ENCODE results near the gene OR52E4.

Gene OR52E4

DNA sequence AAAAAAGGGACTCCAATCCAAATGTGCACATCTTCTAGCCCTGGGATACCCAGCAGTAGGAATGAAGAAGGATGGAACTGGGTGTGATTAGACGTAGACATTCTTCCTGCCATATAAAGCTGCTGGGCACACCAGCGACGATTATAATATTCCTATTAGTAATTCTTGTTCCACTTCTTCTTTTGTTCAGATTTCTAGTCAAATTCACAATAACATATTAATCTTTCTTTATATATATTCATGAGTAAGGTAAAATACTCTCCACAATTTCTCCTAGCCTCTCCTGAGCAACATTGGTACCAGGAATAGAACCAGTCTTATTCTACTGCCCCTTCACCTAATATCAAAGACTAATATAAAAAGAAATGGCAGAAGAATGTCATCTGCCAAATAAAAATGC, 22.8 kb upstream of the OR52E4 start, which contains the start of gene OR52E8:
TSS of gene OR52E8 (minus strand) at position 101 of the 400 bp plus-strand sequence. CDS start at position 101, 0 bp downstream.
- TF ChIP-seq, protein P1, sequence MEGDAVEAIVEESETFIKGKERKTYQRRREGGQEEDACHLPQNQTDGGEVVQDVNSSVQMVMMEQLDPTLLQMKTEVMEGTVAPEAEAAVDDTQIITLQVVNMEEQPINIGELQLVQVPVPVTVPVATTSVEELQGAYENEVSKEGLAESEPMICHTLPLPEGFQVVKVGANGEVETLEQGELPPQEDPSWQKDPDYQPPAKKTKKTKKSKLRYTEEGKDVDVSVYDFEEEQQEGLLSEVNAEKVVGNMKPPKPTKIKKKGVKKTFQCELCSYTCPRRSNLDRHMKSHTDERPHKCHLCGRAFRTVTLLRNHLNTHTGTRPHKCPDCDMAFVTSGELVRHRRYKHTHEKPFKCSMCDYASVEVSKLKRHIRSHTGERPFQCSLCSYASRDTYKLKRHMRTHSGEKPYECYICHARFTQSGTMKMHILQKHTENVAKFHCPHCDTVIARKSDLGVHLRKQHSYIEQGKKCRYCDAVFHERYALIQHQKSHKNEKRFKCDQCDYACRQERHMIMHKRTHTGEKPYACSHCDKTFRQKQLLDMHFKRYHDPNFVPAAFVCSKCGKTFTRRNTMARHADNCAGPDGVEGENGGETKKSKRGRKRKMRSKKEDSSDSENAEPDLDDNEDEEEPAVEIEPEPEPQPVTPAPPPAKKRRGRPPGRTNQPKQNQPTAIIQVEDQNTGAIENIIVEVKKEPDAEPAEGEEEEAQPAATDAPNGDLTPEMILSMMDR (IDR thresholded peaks at IDR 0.05), result no peak

DNA sequence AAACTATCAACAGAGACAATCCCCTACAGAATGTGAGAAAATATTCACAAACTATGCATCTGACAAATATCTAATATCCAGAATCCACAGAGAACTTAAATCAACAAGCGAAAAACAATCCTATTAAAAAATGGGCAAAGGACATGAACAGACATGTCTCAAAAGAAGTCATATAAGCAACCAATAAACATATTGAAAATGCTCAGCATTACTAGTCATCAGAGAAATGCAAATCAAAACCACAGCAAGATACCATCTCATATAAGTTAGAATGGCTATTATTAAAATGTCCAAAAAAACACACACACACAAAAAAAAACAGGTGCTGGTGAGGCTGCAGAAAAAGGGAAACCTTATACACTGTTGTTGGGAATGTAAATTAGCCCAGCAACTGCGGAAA, 14.6 kb upstream of the OR52E4 start:
- TF ChIP-seq, protein P1 (IDR thresholded peaks at IDR 0.05), result no peak

DNA sequence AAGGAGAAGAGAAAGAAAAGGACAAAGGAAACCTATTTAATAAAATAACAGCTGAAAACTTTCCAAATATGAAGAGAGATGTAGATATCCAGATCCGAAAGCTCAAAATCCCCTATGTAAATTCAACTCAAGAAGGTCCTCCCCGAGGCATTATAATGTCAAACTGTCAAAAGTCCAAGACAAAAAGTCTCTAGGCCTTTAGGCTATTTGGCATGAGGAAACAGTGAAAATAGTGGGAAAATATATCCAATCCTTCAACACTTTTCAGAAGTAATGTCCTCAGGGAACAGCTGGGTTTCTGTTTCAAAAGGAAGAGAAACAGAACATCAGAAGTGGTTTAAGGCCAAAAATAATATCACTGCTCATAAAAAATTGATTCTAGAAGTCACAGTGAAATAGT, 1.9 kb upstream of the OR52E4 start:
- TF ChIP-seq, protein P1 (IDR thresholded peaks at IDR 0.05), result no peak

DNA sequence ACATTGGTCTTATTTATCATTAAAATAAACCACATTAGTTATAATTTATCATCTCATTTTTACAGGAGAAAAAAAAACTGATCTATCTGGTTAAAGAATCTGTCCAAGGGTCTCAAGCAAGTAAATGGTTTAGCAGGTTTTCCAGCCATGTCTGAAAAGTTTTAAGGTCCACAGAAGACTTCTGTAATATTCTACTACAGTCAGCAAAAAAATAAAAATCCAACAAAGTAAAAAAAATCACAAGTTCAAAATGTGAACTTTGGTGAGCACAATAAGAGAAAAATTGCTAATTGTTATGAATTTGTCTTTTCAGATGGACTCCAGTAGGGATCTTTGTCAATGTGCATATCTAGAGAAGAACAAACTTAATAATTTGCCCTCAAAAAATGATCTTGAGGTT, 1.3 kb downstream of the OR52E4 start:
- TF ChIP-seq, protein P1 (IDR thresholded peaks at IDR 0.05), result no peak

DNA sequence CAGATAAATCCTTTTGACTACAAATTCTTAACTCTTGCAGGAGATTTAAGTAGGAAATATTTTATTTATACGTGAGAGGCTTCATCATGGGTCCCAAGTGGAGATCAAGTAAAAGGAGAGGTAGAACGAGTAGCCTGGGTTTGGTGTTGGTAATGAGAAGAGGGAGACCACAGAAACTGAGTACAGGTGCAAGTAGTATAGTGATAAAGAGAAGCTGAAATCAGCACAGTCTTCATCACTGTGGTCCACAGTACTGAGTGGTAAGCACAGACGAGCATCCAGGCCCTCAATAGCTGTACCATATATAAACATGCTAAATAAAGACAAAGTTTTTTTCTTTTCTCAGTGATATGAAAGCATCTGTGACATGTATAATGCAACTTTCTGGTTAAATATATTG, 6.7 kb downstream of the OR52E4 start:
- TF ChIP-seq, protein P1 (IDR thresholded peaks at IDR 0.05), result no peak

DNA sequence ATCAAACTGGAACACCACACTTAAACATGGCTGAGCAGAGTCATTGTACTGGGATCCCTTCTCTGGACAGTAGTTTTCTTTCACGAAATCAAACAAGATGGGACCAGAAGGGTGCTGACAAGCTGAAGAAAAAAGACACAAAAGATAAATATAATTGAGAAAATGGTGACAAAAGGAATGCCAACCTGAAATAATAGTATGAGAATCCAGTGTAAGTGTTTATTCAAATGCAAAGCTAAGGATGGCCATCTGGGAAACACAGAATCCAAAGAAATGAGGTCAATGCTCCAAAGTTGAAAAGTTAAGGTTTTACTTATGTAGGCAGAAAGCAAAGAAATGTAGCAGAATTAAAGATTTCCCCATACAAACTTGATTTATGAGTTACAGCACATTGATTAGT, 7.2 kb downstream of the OR52E4 start:
- TF ChIP-seq, protein P1 (IDR thresholded peaks at IDR 0.05), result no peak

DNA sequence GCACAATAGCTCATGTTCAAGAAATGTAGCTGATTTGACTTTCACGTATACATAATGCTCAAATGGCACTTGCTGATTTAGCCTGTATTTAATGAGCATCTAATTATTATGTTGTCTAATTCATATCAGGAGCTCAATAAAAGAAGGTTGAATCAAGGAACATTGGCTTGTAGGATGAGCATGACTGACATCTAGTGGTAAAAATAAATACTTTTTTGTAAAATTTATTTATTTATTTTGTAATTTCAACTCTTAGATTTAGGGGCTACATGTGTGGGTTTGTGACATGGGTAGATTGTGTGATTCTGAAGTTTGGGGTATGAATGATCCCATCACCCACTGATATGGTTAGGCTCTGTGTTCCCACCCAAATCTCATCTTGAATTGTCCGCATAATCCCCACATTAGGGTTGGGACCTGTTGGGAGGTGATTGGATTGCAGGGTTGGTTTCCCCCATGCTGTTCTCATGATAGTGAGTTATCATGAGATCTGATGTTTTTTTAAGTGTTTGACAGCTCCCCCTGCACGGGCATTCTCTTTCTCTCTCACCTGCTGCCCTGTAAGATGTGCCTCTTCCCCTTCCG, 10.9 kb downstream of the OR52E4 start:
- TF ChIP-seq, protein P1 (IDR thresholded peaks at IDR 0.05), result peak; percentile 43

DNA sequence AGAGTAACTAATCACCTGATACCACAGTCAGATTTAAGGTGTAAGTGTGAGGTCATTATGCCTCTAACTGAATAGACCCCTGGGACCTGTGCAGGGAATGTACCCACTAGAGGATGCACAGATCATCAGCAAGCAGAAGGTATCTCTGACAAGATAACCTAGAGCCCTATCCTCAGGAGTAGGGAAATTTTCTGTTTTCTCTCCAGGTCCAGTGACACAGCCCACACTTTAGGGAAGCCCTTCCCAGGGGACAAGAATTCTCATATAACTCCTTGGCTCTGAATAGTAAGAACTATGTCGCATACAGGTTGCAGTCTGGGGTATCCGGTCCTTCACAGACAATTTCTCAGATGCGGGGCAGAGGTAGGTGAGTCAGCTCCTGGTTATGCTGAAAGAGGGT, 12.5 kb downstream of the OR52E4 start, which contains the start of gene OR52E5:
TSS of gene OR52E5 (plus strand) at position 301 of the 400 bp plus-strand sequence. CDS start 7,569 bp downstream, outside the sequence.
- TF ChIP-seq, protein P1 (IDR thresholded peaks at IDR 0.05), result no peak
